PFSK-1 (cell line): ENCODE data around the gene GOLGA8B.

Source experiments
- TAF1 ChIP-seq: IDR thresholded peaks from 2 replicates; pipeline ENCODE4 v1.6.1; 2012; ENCODE audit warnings: low read length, control low read depth, borderline replicate concordance; ENCODE audit not compliant: insufficient read depth
- TF ChIP-seq, protein P1 (sequence below), 2 experiments: IDR thresholded peaks; 2 replicates each; pipeline versions ENCODE4 v1.6.1 to v1.8.0; 2011 to 2012; ENCODE audit warnings: low read depth in 2 of 2, low read length in 2 of 2, control low read depth in 1 of 2, inconsistent platforms in 1 of 2, mild to moderate bottlenecking in 1 of 2, moderate library complexity in 1 of 2; ENCODE audit not compliant: insufficient read depth in 1 of 2

DNA sequence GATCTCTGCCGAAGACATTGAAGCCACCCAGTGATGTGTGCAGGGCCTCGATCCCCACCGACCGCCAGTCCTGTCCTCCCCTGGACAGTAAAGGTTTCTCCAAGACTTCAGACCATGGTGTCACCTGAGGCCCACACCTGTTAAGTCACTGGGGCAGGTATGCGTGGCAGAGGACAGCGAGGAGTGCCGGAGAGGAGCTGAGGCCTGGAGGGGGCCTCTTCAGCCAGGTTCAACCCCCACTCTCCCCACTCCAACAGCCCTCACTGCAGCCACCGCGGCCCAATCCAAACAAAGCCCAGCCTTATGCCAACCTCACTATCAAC is 2.4 kb downstream of the GOLGA8B start:
- TF ChIP-seq TAF1 = no peak
- TF ChIP-seq, protein P1, sequence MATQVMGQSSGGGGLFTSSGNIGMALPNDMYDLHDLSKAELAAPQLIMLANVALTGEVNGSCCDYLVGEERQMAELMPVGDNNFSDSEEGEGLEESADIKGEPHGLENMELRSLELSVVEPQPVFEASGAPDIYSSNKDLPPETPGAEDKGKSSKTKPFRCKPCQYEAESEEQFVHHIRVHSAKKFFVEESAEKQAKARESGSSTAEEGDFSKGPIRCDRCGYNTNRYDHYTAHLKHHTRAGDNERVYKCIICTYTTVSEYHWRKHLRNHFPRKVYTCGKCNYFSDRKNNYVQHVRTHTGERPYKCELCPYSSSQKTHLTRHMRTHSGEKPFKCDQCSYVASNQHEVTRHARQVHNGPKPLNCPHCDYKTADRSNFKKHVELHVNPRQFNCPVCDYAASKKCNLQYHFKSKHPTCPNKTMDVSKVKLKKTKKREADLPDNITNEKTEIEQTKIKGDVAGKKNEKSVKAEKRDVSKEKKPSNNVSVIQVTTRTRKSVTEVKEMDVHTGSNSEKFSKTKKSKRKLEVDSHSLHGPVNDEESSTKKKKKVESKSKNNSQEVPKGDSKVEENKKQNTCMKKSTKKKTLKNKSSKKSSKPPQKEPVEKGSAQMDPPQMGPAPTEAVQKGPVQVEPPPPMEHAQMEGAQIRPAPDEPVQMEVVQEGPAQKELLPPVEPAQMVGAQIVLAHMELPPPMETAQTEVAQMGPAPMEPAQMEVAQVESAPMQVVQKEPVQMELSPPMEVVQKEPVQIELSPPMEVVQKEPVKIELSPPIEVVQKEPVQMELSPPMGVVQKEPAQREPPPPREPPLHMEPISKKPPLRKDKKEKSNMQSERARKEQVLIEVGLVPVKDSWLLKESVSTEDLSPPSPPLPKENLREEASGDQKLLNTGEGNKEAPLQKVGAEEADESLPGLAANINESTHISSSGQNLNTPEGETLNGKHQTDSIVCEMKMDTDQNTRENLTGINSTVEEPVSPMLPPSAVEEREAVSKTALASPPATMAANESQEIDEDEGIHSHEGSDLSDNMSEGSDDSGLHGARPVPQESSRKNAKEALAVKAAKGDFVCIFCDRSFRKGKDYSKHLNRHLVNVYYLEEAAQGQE (IDR thresholded peaks at IDR 0.05; ENCODE audit: insufficient read depth in 1 of 2, low read depth in 2 of 2, low read length in 2 of 2) = no peak
